ENCODE data around the gene TSGA10IP. TPM values are rescaled to one million over a fixed set of nuclear protein-coding genes. Genes with fewer than 3 reads are reported as not detected.

TSGA10IP gene
- total RNA-seq, 2 experiments from 2014 or later, result not detected

- Mint-ChIP-seq H3K4me1 (ENCODE audit: low read depth) (peaks cover 54% of the 10 kb centered on the region), H3K27me3 (no peaks in the 10 kb centered on the region), H3K9me3 (no peaks in the 10 kb centered on the region), H3K27ac (peak within 1 kb of the TSS; percentile 97), H3K4me3 (peak within 1 kb of the TSS; percentile 94), H3K36me3 (ENCODE audit: low read depth) (peaks cover 76% of the 10 kb centered on the region)
- DNase-seq, result peak; percentile 84 to 98 (median 89)
- peak within 1 kb of the TSS; percentile 86 to 96 for H3K27ac ChIP-seq (ENCODE audit: low read depth in 1 of 2, low read length in 2 of 2)
- intact Hi-C loops (cut with DNase I, micrococcal nuclease), result loop anchor here (1.0 kb wide), 5 partner anchors 41 to 144 kb away; partner anchors contain the start of genes SART1 (in 2 of the 2), C11orf68 (in 1 of the 2), CFL1 (in 1 of the 2) and DRAP1 (in 1 of the 2)
- H3K27me3 ChIP-seq (ENCODE audit: control insufficient read depth in 1 of 2, insufficient read depth in 2 of 2, low read length in 2 of 2), result no peaks in the 10 kb centered on the region
- POLR2A ChIA-PET, result interaction anchor here (0.7 to 1.5 kb wide), 21 partner anchors 11 to 387 kb away, joined by 3 to 33 read pairs (median 6); partner anchors contain the start of genes CCDC85B, CFL1, KAT5 and MUS81
- peak; percentile 77 for ATAC-seq (ENCODE audit: poor library complexity)
- CTCF ChIA-PET, result interaction anchor here (1.0 to 1.4 kb wide), 8 partner anchors 21 to 290 kb away, joined by 3 to 10 read pairs (median 4); partner anchors contain the start of genes CCDC85B, FIBP, KAT5 and MUS81
- peak within 1 kb of the TSS; percentile 75 for H3K4me3 ChIP-seq (ENCODE audit: low read length)
- peaks cover 39% of the 10 kb centered on the region for H3K4me1 ChIP-seq (ENCODE audit: insufficient read depth, low read length)
- TF ChIP-seq, protein P1, sequence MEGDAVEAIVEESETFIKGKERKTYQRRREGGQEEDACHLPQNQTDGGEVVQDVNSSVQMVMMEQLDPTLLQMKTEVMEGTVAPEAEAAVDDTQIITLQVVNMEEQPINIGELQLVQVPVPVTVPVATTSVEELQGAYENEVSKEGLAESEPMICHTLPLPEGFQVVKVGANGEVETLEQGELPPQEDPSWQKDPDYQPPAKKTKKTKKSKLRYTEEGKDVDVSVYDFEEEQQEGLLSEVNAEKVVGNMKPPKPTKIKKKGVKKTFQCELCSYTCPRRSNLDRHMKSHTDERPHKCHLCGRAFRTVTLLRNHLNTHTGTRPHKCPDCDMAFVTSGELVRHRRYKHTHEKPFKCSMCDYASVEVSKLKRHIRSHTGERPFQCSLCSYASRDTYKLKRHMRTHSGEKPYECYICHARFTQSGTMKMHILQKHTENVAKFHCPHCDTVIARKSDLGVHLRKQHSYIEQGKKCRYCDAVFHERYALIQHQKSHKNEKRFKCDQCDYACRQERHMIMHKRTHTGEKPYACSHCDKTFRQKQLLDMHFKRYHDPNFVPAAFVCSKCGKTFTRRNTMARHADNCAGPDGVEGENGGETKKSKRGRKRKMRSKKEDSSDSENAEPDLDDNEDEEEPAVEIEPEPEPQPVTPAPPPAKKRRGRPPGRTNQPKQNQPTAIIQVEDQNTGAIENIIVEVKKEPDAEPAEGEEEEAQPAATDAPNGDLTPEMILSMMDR (IDR thresholded peaks at IDR 0.05), result no peak
- peaks cover 58% of the 10 kb centered on the region for H3K36me3 ChIP-seq (ENCODE audit: insufficient read depth, low read length)
- no peaks in the 10 kb centered on the region for H3K9me3 ChIP-seq (ENCODE audit: control insufficient read depth in 1 of 2, insufficient read depth in 1 of 2, low read length in 2 of 2)
Measured at GRCh38 chr11:66001942-66002647, 56.8 kb downstream of the TSGA10IP start, which contains the start of the genes BANF1 and EIF1AD. BANF1 (plus strand) TSS chr11:66002503; CDS start chr11:66003251, 748 bp downstream. EIF1AD (minus strand) TSS chr11:66002157; CDS start chr11:66000389, 1,768 bp downstream.

DNA sequence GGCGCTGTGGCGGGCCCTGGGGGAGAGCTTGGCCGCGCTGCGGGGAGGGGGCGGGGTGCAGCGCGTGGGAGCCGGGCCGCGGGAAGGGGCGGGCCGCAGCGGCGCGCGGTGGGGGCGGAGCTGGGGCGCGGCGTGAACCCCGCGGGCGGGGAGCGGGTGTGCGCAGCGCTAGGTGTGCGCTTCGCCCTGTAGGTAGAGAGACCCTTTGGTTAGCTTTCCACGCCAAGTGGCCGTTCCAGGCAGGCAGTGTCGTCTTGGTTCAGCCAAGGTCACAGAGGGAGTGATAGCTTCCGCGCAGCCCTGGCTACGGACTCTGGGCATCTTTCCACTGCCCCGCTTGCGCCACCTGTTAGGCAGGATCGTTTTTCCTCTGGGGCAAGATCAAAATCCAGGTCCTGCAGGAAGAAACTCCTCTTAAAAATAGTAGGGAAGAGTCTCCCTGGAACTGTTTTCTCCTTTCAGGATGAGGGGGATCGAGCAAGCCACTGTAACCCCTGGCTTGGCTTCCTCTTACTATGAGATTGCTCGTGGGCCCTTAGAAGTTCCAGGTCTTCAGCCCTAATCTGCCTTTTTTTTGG lies 57.5 kb downstream of the TSGA10IP start:
- no peaks in the 10 kb centered on the region for H3K27me3 ChIP-seq (ENCODE audit: control insufficient read depth in 1 of 2, insufficient read depth in 2 of 2, low read length in 2 of 2)
- intact Hi-C loops (cut with DNase I, micrococcal nuclease), result loop anchor here (1.0 kb wide), 5 partner anchors 41 to 144 kb away; partner anchors contain the start of genes SART1 (in 2 of the 2), C11orf68 (in 1 of the 2), CFL1 (in 1 of the 2) and DRAP1 (in 1 of the 2)
- peak overlapping the region; percentile 97 for H3K27ac Mint-ChIP-seq
- CTCF ChIA-PET, result interaction anchor here (1.0 to 1.4 kb wide), 8 partner anchors 20 to 290 kb away, joined by 3 to 10 read pairs (median 4); partner anchors contain the start of genes CCDC85B, FIBP, KAT5 and MUS81
- peak in 5 of 14 experiments; percentile 64 to 91 (median 72) for DNase-seq
- H3K36me3 ChIP-seq (ENCODE audit: insufficient read depth, low read length), result peaks cover 51% of the 10 kb centered on the region
- no peaks in the 10 kb centered on the region for H3K9me3 Mint-ChIP-seq
- POLR2A ChIA-PET, result interaction anchor here (0.5 to 1.5 kb wide), 22 partner anchors 10 to 580 kb away, joined by 3 to 33 read pairs (median 6); partner anchors contain the start of genes CCDC85B, CFL1, KAT5 and MUS81
- peaks cover 69% of the 10 kb centered on the region for H3K36me3 Mint-ChIP-seq (ENCODE audit: low read depth)
- TF ChIP-seq, protein P1 (IDR thresholded peaks at IDR 0.05), result no peak
- no peaks in the 10 kb centered on the region for H3K27me3 Mint-ChIP-seq
- peak overlapping the region; percentile 86 to 96 for H3K27ac ChIP-seq (ENCODE audit: low read depth in 1 of 2, low read length in 2 of 2)
- peaks cover 49% of the 10 kb centered on the region for H3K4me1 Mint-ChIP-seq (ENCODE audit: low read depth)
- peak overlapping the region; percentile 75 for H3K4me3 ChIP-seq (ENCODE audit: low read length)
- no peaks in the 10 kb centered on the region for H3K9me3 ChIP-seq (ENCODE audit: control insufficient read depth in 1 of 2, insufficient read depth in 1 of 2, low read length in 2 of 2)
- peak overlapping the region; percentile 94 for H3K4me3 Mint-ChIP-seq
- peaks cover 39% of the 10 kb centered on the region for H3K4me1 ChIP-seq (ENCODE audit: insufficient read depth, low read length)
- ATAC-seq (ENCODE audit: poor library complexity), result peak; percentile 67

DNA sequence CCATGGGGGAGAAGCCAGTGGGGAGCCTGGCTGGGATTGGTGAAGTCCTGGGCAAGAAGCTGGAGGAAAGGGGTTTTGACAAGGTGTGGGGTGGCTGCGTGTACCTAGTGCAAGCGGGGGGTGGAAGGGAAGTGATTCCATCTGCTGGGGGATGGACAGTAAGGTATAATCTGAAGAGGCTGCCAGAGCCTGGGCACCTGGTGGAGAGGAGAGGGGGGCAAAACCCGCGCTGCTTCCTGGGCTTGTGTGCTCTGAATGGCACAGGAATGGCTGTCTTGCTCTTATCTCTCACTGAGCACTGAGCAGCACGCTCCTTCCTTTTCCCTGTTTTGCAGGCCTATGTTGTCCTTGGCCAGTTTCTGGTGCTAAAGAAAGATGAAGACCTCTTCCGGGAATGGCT lies 58.0 kb downstream of the TSGA10IP start:
- Mint-ChIP-seq H3K27ac (peak overlapping the region; percentile 97), H3K4me1 (ENCODE audit: low read depth) (peaks cover 44% of the 10 kb centered on the region), H3K9me3 (no peaks in the 10 kb centered on the region), H3K27me3 (no peaks in the 10 kb centered on the region), H3K4me3 (peak overlapping the region; percentile 85), H3K36me3 (ENCODE audit: low read depth) (peaks cover 64% of the 10 kb centered on the region)
- H3K36me3 ChIP-seq (ENCODE audit: insufficient read depth, low read length), result peaks cover 46% of the 10 kb centered on the region
- no peak for ATAC-seq (ENCODE audit: poor library complexity)
- ChIA-PET CTCF (interaction anchor here (1.0 to 1.4 kb wide), 4 partner anchors 48 to 291 kb away, joined by 3 to 7 read pairs (median 4); partner anchors contain the start of genes CCDC85B, FIBP and KAT5), POLR2A (interaction anchor here (0.5 to 1.5 kb wide), 6 partner anchors 49 to 580 kb away, joined by 3 to 33 read pairs (median 6); partner anchors contain the start of genes CFL1, MUS81, NEAT1 and SF3B2)
- peak overlapping the region; percentile 75 for H3K4me3 ChIP-seq (ENCODE audit: low read length)
- no peak for DNase-seq
- TF ChIP-seq, protein P1 (IDR thresholded peaks at IDR 0.05), result no peak
- H3K27me3 ChIP-seq (ENCODE audit: control insufficient read depth in 1 of 2, insufficient read depth in 2 of 2, low read length in 2 of 2), result no peaks in the 10 kb centered on the region
- H3K4me1 ChIP-seq (ENCODE audit: insufficient read depth, low read length), result peaks cover 39% of the 10 kb centered on the region
- no peaks in the 10 kb centered on the region for H3K9me3 ChIP-seq (ENCODE audit: control insufficient read depth in 1 of 2, insufficient read depth in 1 of 2, low read length in 2 of 2)
- peak overlapping the region; percentile 51 to 96 for H3K27ac ChIP-seq (ENCODE audit: low read depth in 1 of 2, low read length in 2 of 2)
- intact Hi-C loops (cut with DNase I, micrococcal nuclease), result no loop called here
